A549 (cell line): ENCODE measurements around the gene RGS17.

Source experiments
- CBX2 ChIP-seq: fragments of 200-600 bp; sonication (generic); IDR thresholded peaks from 2 replicates; pipeline ENCODE4 v1.6.1; 2016; ENCODE audit warnings: low read depth, mild to moderate bottlenecking, borderline replicate concordance
- CHD4 ChIP-seq: fragments of 200-600 bp; sonication (generic); IDR thresholded peaks from 2 replicates; pipeline ENCODE4 v1.6.1; 2016; ENCODE audit warnings: antibody characterized with exemption, mild to moderate bottlenecking, borderline replicate concordance
- EP300 ChIP-seq, 2 experiments: fragments of >200 bp; sonication (Bioruptor Twin); formaldehyde crosslinking; IDR thresholded peaks; 2 replicates in 1 of 2; 3 replicates in 1 of 2; pipeline ENCODE4 v1.6.1; 2016 to 2017
- GATA3 ChIP-seq: IDR thresholded peaks from 2 replicates; pipeline ENCODE4 v1.6.1; 2012; ENCODE audit warnings: borderline replicate concordance
- JUNB ChIP-seq: fragments of >200 bp; sonication (Bioruptor Twin); formaldehyde crosslinking; IDR thresholded peaks from 2 replicates; pipeline ENCODE4 v1.6.1; 2016
- MYC ChIP-seq: IDR thresholded peaks from 2 replicates; pipeline ENCODE4 v1.6.1; 2012; ENCODE audit warnings: mild to moderate bottlenecking, inconsistent platforms, low read length, improper control_type of control experiment, borderline replicate concordance
- POLR2A ChIP-seq: IDR thresholded peaks from 2 replicates; pipeline ENCODE4 v1.6.1; 2012; ENCODE audit warnings: mild to moderate bottlenecking, low read length
- POLR2AphosphoS2 ChIP-seq: conservative IDR thresholded peaks from 2 replicates; pipeline ENCODE4 v1.6.1; 2012; ENCODE audit warnings: low read length, improper control_type of control experiment, inconsistent platforms
- RAD21 ChIP-seq, 2 experiments: fragments of >200 bp in 1 of 2; sonication (Bioruptor Twin) in 1 of 2; formaldehyde crosslinking in 1 of 2; IDR thresholded peaks in 1 of 2; conservative IDR thresholded peaks in 1 of 2; 2 replicates in 1 of 2; 3 replicates in 1 of 2; pipeline ENCODE4 v1.6.1; 2012 to 2018; ENCODE audit warnings: inconsistent platforms in 1 of 2
- RCOR1 ChIP-seq: fragments of 150-350 bp; IDR thresholded peaks from 2 replicates; pipeline ENCODE4 v1.6.1; 2014; ENCODE audit warnings: antibody characterized with exemption, low read length, low read depth
- RFX5 ChIP-seq: fragments of 450-650 bp; IDR thresholded peaks from 2 replicates; pipeline ENCODE4 v1.7.1; 2014; ENCODE audit warnings: antibody characterized with exemption, mild to moderate bottlenecking, moderate library complexity
- ZFP36 ChIP-seq: fragments of 450-650 bp; IDR thresholded peaks from 2 replicates; pipeline ENCODE4 v1.6.1; 2014; ENCODE audit warnings: borderline replicate concordance; ENCODE audit not compliant: partially characterized antibody
- TF ChIP-seq, protein P1 (sequence below): IDR thresholded peaks from 2 replicates; pipeline ENCODE4 v1.6.1; 2012
- TF ChIP-seq, protein P2 (sequence below): fragments of >200 bp; sonication (Bioruptor Twin); formaldehyde crosslinking; IDR thresholded peaks from 3 replicates; pipeline ENCODE4 v1.5.1; 2016

DNA sequence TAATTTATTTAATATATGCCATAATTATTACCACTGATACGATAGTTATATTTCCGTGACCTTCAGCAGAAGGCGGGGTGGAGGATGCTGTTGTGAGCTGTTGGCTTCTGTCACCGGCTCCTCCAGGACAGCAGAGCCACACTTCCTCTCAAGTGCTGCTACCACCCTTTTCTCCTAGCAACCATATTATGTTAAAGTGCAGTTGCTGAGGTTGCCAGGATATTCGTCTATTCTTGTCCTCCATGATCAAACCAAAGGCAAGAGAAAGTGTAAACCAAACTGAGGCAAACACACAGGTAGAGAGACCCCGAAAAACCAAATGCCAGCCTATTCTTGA is 27.8 kb downstream of the RGS17 start:
- TF ChIP-seq POLR2A (no peak), POLR2AphosphoS2 (no peak), JUNB (no peak), ZFP36 (no peak), MYC (no peak), EP300 (IDR thresholded peaks at IDR 0.05) (no peak), RAD21 (conservative IDR thresholded peaks at IDR 0.05 in 1 of 2, IDR thresholded peaks at IDR 0.05 in 1 of 2) (no peak), RCOR1 (no peak), CBX2 (no peak), CHD4 (no peak), RFX5 (no peak), GATA3 (no peak)
- TF ChIP-seq, protein P1, sequence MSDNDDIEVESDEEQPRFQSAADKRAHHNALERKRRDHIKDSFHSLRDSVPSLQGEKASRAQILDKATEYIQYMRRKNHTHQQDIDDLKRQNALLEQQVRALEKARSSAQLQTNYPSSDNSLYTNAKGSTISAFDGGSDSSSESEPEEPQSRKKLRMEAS = no peak
- TF ChIP-seq, protein P2, sequence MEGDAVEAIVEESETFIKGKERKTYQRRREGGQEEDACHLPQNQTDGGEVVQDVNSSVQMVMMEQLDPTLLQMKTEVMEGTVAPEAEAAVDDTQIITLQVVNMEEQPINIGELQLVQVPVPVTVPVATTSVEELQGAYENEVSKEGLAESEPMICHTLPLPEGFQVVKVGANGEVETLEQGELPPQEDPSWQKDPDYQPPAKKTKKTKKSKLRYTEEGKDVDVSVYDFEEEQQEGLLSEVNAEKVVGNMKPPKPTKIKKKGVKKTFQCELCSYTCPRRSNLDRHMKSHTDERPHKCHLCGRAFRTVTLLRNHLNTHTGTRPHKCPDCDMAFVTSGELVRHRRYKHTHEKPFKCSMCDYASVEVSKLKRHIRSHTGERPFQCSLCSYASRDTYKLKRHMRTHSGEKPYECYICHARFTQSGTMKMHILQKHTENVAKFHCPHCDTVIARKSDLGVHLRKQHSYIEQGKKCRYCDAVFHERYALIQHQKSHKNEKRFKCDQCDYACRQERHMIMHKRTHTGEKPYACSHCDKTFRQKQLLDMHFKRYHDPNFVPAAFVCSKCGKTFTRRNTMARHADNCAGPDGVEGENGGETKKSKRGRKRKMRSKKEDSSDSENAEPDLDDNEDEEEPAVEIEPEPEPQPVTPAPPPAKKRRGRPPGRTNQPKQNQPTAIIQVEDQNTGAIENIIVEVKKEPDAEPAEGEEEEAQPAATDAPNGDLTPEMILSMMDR = no peak
